ENCODE data around the gene NOMO2.
"Not testable (repeated sequence)": the region's sequence is repeated elsewhere in the genome, so short reads cannot be mapped to it uniquely, and the experiment has no call there.

The NOMO2 gene

GRCh38 chr16:18384869-18385268 is 177.0 kb downstream of the NOMO2 start:
- H3K4me3 ChIP-seq (ENCODE audit: low read depth, low read length) = not testable (repeated sequence)

GRCh38 chr16:18384098-18384636 is 177.7 kb downstream of the NOMO2 start:
- H3K4me3 ChIP-seq (ENCODE audit: low read depth, low read length) = not testable (repeated sequence)

- H3K4me3 ChIP-seq (ENCODE audit: low read depth, low read length) = not testable (repeated sequence)
Measured at GRCh38 chr16:18382696-18383095, 179.2 kb downstream of the NOMO2 start.
